Measurements from ENCODE around the gene PBLD. TPM values are rescaled to one million over a fixed set of nuclear protein-coding genes. Genes with fewer than 3 reads are reported as not detected.
A peak's percentile ranks its signal among the peaks of the same experiment; 100 is the strongest.

Gene PBLD
- total and polyA plus RNA-seq, 9 of the 15 experiments (the other 6 are each of a cell fraction or from before 2014, with no cell fraction given): 1.2 to 4.3 (median 2.5) TPM

DNA sequence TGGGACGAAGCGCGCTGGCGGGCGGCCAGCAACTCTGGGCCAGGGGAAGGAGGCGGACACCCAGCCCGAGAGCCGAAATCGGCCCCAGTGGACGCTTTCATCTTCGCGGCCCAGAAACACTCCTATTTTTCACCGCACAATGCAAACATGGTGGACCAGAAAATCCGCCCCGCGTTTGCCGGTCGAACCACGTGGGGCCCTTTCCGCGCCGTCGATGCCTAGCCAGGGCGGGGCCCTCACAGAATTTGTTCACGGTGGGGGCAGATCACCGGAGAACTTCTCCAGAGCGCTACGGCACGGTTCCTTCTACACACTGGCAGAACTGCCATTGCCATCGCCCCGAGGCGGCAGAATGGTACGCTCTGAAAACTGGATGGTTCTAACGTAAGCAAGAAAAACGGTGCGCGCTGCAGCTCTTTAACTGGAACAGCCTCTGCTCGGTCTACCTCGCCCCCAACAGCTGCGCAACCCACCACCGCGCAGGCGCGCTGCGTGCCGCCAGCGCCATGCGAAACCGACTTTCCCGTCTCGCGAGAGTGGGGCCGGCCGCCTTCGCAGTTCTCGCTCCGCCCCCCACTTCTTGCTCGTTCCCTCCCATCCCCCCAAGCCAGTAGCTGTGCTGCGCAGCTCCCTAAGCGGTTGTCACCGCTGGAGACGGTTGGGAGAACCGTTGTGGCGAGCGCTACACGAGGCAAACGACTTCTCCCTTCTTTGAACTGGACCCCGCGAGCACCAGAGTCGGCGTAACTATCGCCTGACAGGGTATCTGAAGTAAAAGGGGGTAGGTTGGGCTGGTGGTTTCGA lies 1.1 kb downstream of the PBLD start, which contains the start of gene HNRNPH3 (continued):
- TF ChIP-seq, protein P1, sequence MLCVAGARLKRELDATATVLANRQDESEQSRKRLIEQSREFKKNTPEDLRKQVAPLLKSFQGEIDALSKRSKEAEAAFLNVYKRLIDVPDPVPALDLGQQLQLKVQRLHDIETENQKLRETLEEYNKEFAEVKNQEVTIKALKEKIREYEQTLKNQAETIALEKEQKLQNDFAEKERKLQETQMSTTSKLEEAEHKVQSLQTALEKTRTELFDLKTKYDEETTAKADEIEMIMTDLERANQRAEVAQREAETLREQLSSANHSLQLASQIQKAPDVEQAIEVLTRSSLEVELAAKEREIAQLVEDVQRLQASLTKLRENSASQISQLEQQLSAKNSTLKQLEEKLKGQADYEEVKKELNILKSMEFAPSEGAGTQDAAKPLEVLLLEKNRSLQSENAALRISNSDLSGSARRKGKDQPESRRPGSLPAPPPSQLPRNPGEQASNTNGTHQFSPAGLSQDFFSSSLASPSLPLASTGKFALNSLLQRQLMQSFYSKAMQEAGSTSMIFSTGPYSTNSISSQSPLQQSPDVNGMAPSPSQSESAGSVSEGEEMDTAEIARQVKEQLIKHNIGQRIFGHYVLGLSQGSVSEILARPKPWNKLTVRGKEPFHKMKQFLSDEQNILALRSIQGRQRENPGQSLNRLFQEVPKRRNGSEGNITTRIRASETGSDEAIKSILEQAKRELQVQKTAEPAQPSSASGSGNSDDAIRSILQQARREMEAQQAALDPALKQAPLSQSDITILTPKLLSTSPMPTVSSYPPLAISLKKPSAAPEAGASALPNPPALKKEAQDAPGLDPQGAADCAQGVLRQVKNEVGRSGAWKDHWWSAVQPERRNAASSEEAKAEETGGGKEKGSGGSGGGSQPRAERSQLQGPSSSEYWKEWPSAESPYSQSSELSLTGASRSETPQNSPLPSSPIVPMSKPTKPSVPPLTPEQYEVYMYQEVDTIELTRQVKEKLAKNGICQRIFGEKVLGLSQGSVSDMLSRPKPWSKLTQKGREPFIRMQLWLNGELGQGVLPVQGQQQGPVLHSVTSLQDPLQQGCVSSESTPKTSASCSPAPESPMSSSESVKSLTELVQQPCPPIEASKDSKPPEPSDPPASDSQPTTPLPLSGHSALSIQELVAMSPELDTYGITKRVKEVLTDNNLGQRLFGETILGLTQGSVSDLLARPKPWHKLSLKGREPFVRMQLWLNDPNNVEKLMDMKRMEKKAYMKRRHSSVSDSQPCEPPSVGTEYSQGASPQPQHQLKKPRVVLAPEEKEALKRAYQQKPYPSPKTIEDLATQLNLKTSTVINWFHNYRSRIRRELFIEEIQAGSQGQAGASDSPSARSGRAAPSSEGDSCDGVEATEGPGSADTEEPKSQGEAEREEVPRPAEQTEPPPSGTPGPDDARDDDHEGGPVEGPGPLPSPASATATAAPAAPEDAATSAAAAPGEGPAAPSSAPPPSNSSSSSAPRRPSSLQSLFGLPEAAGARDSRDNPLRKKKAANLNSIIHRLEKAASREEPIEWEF (CRISPR knock-in tag; IDR thresholded peaks at IDR 0.05): no peak
- peak; percentile 96 for TF ChIP-seq GTF2F1 (IDR thresholded peaks at IDR 0.05; ENCODE audit: low read depth, low read length)
- peak; percentile 100 for TF ChIP-seq TAF7 (tag; IDR thresholded peaks at IDR 0.05)
- TF ChIP-seq GABPA (tag; conservative IDR thresholded peaks at IDR 0.05; ENCODE audit: low read depth): no peak
- TF ChIP-seq, protein P2, sequence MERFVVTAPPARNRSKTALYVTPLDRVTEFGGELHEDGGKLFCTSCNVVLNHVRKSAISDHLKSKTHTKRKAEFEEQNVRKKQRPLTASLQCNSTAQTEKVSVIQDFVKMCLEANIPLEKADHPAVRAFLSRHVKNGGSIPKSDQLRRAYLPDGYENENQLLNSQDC (CRISPR knock-in tag; IDR thresholded peaks at IDR 0.05): no peak; the same call in none of the 2 replicates
- TF ChIP-seq SAP30 (IDR thresholded peaks at IDR 0.05; ENCODE audit: borderline replicate concordance, insufficient read depth, low read depth, low read length, poor library complexity, severe bottlenecking): peak; percentile 91
- no peak for TF ChIP-seq ZNF184 (CRISPR knock-in tag; IDR thresholded peaks at IDR 0.05)
- TF ChIP-seq HNRNPL (IDR thresholded peaks at IDR 0.05; ENCODE audit: low read depth, low read length): no peak
- TF ChIP-seq SRSF3 (IDR thresholded peaks at IDR 0.05; ENCODE audit: insufficient read depth, low read length): no peak
- TF ChIP-seq, protein P3, sequence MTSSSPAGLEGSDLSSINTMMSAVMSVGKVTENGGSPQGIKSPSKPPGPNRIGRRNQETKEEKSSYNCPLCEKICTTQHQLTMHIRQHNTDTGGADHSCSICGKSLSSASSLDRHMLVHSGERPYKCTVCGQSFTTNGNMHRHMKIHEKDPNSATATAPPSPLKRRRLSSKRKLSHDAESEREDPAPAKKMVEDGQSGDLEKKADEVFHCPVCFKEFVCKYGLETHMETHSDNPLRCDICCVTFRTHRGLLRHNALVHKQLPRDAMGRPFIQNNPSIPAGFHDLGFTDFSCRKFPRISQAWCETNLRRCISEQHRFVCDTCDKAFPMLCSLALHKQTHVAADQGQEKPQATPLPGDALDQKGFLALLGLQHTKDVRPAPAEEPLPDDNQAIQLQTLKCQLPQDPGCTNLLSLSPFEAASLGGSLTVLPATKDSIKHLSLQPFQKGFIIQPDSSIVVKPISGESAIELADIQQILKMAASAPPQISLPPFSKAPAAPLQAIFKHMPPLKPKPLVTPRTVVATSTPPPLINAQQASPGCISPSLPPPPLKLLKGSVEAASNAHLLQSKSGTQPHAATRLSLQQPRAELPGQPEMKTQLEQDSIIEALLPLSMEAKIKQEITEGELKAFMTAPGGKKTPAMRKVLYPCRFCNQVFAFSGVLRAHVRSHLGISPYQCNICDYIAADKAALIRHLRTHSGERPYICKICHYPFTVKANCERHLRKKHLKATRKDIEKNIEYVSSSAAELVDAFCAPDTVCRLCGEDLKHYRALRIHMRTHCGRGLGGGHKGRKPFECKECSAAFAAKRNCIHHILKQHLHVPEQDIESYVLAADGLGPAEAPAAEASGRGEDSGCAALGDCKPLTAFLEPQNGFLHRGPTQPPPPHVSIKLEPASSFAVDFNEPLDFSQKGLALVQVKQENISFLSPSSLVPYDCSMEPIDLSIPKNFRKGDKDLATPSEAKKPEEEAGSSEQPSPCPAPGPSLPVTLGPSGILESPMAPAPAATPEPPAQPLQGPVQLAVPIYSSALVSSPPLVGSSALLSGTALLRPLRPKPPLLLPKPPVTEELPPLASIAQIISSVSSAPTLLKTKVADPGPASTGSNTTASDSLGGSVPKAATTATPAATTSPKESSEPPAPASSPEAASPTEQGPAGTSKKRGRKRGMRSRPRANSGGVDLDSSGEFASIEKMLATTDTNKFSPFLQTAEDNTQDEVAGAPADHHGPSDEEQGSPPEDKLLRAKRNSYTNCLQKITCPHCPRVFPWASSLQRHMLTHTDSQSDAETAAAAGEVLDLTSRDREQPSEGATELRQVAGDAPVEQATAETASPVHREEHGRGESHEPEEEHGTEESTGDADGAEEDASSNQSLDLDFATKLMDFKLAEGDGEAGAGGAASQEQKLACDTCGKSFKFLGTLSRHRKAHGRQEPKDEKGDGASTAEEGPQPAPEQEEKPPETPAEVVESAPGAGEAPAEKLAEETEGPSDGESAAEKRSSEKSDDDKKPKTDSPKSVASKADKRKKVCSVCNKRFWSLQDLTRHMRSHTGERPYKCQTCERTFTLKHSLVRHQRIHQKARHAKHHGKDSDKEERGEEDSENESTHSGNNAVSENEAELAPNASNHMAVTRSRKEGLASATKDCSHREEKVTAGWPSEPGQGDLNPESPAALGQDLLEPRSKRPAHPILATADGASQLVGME (CRISPR knock-in tag; IDR thresholded peaks at IDR 0.05): peak; percentile 83
- no peak; the same call in 1 of the 2 replicates for TF ChIP-seq ZNF57 (CRISPR knock-in tag; IDR thresholded peaks at IDR 0.05)
- TF ChIP-seq NEUROD1 (IDR thresholded peaks at IDR 0.05; ENCODE audit: borderline replicate concordance, low read depth, low read length, partially characterized antibody): peak; percentile 90
- TF ChIP-seq, protein P4, sequence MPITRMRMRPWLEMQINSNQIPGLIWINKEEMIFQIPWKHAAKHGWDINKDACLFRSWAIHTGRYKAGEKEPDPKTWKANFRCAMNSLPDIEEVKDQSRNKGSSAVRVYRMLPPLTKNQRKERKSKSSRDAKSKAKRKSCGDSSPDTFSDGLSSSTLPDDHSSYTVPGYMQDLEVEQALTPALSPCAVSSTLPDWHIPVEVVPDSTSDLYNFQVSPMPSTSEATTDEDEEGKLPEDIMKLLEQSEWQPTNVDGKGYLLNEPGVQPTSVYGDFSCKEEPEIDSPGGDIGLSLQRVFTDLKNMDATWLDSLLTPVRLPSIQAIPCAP (CRISPR knock-in tag; IDR thresholded peaks at IDR 0.05; ENCODE audit: borderline replicate concordance): peak; percentile 89
- peak; percentile 19; the same call in 1 of the 2 replicates for TF ChIP-seq HLTF (IDR thresholded peaks at IDR 0.05)
- TF ChIP-seq LEF1 (IDR thresholded peaks at IDR 0.05): 0 out of 2 replicates have a peak, but pooled peaks have one; percentile 36
